DMS53 treated with DMSO at 0.1 percent for 48 hours (cell line): ENCODE data around the gene LBR.
A peak's percentile ranks its signal among the peaks of the same experiment; 100 is the strongest.
"Not testable (repeated sequence)": the region's sequence is repeated elsewhere in the genome, so short reads cannot be mapped to it uniquely, and the experiment has no call there.

Source experiments
- DNase-seq: peaks from one replicate; lab custom pipeline; 2025; ENCODE audit not compliant: unreplicated experiment; lab: John Stamatoyannopoulos, UW

Gene LBR

DNA sequence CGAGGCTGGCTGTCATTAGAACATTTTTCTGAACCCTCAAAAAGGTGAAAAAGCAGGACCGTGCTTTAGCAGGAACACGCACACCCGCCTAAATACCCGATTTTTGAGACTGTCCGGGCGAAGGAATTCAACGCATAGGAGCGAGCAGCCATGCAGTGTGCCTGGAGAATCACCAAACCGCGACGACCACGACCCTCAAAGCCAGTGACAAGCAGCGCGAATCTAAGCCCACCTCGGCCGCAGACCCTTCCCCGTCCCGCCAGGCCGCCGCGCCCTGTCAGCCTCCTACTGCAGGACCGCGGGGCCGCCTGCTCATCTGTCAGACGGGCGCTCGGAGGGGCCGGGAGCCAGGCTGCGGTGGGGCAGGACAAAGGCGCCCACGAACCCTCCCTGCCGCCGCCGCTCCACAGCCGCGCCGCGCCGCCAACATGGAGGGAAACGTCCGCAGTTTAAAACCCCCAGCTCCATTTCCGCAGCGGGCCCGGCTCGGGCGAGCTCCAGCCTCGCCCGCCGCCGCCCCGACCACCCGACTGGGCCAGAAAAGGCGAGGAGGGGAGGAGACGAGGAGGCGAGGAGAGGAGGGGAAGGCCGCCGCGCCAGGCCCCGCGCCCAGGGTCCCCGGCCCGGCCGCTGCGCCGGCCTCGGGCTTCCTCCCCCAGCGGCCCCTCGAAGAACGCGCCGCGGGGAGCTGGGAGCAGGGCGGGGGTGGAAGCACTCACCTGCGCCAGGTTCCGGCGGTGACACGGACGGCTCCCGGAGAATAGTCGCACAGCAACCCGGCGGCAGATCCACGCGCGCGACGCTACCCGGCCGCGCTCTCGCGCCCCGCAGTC, at the start of gene LBR:
TSS of gene LBR (minus strand) at position 804 of the 833 bp plus-strand sequence. CDS start 3,963 bp downstream, outside the sequence.
- no peak for DNase-seq

DNA sequence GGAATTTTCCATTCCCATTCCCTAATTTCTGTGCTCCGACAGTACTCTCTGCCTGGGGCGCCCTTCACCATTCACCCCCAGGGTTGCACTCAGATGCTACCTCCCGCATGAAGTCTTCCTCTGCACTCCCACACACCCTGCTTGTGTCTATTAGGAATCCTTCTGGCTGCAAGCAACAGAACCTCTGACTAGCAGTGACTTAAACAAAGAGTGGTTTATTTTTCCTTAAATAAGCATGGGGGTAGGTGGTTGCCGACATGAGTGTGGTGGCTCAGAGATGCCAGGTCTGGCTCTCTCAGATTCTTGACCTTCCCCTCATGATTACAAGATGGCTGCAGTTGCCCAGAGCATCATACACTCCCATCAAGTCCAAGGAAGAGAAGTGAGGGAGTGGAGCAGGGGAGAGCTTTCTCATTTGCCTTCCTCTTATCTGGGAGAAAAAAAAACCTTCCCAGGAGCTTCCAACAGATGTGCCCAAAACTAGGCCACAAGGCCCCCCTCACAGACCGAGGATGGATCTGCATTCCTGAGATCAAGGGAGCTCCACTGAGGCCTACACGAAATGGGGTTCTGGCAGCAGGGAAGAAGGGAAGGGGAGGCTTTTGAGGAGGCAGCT, 49.6 kb upstream of the LBR start:
- no peak for DNase-seq

DNA sequence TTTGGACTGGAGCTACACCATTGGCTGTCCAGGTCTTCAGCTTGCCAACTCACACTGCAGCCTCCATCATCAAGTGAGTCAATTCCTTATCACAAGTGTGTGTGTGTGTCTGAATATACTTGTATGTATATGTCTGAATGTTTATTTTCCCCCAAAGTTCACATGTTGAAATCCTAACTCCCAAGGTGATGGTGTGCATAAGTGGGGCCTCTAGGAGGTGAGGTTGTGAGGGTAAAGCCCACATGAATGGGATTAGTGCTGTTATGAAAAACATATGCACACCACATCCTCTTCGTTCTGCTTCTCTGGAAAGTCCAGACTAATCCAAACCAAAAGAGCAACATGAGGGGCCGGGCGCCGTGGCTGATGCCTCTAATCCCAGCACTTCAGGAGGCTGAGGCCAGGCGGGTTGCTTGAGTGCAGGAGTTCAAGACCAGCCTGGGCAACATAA, 48.7 kb upstream of the LBR start:
- no peak for DNase-seq

DNA sequence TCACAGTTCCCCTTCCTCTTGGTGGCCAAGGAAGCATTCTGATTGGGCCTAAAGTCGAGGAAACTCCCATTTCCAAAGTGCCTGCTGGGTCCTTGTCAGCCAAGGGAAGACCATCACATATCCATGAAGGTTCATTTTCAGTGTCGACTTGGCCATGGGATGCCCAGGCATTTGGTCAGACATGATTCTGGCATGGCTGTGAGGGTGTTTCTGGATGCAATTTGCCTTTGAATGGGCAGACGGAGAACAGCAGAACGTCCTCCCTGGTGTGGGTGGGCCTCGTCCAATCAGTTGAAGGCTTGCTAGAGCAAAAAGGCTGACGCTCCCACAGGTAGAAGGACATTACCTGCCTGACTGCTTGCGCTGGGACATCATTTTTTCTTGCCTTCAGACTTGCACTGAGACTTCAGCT, 48.3 kb upstream of the LBR start:
- DNase-seq, result no peak

DNA sequence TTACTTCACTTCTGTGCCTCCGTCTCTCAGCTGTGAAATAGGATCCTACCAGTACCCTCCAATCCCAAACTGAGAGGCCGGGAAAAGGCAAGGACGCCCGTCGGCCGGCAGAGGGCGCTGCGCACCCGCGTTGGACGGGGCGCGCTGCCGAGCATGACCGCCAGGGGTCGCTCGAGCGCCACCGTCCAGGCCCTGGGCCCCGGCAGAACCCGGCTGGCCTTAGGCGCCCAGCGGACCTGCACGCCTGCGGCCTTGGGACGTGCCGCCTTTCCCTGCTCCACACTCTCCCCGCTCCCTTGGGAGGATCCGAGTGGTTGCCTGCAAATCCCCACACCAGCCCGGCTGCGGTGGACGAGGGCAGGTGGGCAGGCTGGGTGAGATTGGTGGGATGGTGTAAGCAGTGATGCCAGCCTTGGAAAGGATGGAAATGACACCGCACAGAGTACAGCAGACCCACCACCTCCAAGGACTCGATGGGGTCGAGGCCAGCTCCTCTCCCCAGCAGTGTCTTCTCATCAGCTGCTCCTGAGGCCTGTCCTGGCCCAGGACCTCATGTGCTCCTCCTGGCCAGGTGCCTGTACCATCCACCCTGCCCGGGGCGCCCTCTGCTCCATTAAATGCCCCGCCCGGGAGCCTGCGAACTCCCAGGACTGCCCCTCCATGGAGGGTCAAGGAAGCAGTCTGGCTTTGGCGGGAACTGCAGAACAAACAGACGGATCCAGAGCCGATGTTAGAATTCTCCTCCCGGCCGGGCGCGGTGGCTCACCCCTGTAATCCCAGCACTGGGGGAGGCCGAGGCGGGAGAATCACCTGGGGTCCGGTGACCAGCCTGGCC, 47.4 kb upstream of the LBR start:
- peak; percentile 66 for DNase-seq

DNA sequence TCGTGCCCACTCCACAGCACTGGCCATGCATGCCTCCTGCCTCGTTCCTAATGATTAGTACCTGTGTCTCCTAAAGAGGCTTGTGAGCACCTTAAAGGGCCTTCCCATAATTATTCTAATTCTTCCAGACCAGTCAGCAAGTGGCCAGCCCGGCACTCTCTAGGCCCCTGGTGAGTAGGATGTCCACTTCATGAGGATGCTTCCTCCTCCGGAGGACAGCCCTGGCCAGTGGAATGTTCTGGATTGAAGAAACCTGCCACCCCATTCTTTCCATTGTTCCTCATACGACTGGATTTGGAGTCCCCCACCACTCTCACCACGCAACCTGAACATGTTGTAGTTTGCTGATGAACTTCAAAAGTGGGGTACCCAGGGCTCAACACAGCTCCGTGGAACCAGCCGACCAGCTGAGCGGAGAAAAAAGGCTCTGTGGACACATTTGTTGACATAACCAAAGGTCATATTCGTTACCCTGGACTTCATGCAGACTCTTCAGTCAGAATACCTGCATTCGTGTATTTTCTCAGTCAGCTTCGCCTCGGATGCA, 46.7 kb upstream of the LBR start:
- no peak for DNase-seq

DNA sequence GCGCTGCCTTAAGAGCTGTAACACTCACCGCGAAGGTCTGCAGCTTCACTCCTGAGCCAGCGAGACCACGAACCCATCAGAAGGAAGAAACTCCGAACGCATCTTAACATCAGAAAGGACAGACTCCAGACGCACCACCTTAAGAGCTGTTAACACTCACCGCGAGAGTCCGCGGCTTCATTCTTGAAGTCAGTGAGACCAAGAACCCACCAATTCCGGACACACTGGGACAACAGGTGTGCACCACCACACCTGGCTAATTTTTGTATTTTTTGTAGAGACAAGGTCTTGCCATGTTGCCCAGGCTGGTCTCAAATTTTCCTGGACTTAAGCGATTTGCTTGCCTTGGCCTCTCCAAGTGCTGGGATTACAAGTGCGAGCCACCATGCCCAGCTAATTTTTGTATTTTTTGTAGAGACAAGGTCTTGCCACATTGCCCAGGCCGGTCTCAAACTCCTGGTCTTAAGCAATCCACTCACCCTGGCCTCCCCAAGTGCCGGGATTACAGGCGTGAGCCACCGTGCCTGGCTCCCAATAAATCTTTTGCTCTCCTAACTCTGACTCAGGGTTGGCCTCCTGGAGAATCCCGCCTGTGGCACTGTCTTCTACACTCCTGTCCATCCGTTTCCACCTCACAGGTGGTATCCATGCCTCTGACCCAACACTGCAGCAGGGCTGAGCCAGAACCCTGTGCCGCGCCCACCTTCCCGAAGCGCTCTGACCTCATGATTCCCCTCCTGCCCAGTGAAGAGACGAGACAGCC, 46.0 kb upstream of the LBR start:
- not testable (repeated sequence) for DNase-seq

DNA sequence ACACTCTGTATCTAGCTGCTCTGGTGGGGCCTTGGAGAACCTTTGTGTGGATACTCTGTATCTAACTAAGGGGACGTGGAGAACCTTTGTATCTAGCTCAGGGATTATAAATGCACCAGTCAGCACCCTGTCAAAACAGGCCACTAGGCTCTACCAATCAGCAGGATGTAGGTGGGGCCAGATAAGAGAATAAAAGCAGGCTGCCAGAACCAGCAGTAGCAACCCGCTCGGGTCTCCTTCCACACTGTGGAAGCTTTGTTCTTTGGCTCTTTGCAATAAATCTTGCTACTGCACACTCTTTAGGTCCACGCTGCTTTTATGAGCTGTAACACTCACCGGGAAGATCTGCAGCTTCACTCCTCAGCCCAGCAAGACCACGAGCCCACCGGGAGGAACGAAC, 45.4 kb upstream of the LBR start:
- not testable (repeated sequence) for DNase-seq

DNA sequence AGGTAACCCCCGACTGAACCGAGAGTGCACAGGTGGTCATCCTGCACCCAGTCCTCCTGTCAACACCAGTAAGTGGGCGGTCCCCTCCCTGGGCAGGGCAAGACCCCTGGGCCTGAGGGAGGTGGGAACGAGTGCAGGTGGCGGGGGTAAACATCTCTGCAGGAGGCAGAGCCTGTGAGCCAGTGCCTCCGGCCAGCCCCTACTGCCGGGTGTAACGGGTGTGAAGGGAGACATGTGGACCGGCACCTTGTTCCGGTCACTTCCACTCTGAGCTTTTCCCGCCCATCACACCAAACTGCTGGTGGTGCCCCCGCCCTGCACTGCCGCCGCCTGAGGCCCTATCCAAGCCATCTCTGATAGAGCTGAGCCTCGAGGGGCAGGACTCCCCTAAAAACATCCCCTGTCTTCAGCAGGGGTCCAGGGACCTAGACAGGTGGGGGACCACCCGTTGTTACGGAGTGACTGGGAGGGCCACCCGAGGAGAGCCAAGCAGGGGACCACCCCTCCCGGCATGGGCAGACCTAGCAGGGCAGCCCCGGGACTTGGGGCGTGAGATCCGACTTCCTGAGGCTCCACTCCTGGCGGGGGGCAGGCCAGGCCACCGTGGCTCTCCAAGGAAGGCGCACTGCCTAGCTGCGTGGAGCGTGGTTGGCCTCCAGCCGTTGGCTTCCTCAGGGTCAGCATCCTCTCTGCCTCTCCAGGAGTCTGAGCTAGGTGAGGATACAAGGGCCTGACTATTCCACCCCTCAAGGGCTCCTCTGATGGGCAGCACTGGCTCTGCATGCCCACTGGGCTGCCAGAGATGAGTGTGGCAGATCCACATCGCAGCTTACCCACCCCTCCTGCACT, 43.8 kb upstream of the LBR start:
- no peak for DNase-seq

DNA sequence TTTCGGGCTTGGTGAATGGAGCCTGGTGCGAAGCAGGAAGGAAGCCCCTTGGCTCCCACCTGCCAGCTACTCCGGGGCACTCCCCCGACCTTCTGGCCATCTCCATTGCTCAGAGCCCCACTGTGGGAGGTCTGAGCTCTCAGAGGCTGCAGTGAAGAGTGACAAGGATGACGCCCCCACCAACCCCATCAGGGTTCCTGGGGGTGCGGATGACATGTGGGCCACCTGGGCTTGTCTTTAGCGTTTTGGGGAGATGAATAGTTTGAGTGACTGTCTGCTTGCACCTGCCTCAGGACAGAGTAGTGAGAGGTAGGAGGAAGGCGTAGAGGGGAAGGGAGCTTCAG, 43.2 kb upstream of the LBR start:
- DNase-seq, result no peak

DNA sequence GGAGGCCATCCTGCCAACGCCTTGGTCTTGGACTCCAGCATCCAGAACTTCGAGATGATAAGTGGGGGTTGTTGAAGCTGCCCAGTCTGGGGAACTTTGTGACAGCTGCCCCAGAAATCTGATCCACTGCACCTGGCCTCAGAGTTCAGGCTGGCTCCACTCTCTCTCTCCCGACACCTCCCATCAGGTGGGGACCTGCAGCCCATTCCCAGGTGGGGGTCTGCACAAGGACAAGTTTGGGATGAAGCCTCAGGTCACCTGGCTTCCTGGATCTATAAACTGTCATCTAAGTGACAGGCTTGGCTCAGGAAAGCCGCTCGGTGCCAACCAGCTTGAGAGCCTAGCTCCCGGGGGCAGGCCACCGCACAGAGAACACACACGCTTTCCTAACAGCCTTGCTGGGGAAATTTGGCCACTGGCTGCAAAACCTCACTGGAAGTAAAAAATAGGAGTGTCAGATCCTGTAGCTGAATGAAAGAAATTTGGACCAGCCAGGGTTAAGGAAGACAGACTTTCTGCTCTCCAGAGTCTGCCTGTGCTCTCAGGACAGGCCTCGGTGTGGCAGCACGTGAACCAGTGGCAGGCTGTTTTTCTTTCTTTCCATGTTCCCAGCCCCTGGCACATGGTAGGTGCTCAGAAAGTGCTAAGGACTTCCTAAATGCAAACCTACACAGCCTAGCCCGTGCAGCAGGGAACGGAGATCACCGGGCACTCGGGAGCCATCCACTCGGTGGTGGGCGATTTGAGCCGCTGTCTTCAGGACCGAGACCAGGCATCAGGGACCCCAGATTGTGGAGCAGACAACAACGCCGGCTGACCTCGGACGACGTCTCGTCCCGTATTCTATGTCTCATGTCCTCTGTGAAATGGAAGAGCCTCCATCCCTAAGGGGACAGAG, 42.6 kb upstream of the LBR start:
- DNase-seq, result no peak

DNA sequence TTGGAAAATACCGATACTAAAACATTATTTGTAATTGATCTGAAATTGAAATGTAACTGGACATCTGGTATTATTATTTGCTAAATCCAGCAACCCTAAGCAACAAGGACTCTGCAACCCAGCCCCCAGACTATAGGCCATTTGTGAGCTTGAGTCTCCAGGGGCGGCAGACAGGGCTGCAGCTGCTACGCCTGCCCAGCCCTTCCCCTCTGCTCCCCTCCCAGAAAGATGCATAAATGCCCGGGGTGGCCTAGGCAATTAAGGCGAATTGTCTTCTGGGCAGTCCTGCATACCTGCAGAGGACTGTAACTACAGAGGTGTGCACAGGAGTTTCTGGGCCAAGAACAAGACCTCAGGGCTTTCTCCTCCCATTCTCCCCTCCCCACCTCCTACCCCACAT, 41.2 kb upstream of the LBR start:
- DNase-seq, result no peak

DNA sequence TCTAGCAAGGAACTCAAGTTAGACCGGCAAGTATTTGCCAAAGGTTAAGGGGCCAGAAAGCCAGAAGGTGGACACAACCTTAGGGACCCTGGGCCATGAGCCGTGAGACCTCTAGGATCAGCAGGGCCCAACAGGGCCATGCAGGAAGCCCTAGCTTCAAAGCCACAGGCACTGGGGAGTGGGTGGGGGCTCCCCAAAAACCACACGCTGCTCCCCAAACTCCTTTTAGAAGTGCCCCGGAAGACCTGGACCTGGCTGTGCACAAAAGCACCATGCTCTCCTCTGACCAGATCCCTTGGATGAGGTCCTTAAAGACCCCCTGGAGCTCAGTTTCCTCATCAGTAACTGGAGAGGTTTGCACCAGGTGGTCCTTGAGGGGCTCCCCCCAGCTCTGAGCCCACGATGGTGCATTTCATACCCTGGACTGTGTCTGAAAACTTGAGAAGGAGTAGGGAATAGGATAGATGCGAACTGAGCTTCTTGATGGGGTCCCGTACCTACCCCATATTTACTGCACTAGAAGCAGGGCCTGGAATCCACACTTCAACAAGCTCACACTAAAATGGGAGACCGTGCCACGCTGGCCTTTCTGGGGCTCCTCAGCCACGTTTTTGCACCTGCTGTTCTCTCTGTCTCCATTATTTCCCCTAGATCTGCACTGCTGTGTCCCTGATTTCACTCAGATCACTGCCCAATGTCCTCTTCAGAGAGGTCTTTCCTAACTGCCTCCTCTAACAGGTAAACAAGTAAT, 40.6 kb upstream of the LBR start:
- no peak for DNase-seq

DNA sequence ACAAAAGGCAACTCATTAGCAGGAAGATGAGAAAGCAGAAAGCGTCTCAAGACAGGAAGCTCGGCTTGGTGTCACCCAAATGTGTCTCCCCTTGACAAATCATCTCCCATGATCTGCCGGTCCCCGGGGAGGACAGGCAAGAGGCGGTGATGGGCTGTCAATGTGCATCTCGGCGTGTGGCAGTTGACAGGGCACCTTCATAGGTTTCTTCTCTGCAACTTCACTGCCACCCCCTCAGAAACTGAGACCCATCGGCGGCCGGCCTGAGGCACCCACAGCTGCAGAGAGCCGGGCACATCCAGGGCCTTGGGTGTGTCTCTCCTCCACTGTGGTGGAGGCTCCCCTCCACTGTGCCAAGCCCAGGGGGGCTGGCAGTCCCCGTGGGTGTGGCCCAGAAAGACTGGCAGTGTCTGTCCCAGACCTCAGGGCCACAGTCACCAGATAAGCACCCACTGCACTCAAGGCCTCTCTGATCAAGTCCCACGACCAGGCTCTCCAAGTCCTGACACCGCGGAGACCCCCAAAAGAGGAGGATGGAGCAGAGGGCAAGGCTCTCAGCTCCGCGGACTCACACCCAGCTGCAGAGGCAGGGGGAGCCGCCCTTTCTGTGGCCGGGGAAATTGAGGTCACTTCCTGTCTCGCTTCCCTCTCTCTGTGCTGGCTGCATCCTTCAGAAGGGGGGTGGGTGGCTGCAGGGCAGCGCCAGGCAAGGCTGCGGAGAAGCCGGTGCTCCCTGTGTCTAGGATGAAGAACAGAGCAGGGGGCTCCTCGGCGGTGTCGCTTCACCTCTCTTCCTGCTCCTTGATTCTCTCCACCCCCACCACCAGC, 39.6 kb upstream of the LBR start:
- DNase-seq, result no peak

DNA sequence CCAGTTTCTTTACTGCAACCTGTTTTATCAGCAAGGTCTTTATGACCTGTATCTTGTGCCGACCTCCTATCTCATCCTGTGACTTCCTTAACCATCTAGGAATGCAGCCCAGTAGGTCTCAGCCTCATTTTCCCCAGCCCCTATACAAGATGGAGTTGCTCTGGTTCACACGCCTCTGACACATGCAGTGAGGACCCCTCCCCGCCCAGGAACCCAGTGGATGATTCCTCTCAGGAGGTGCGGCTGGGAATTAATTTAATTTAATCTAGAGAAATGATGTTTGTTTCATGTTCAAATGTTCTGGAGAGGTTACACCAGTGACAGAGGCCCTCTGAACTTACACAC, 39.0 kb upstream of the LBR start:
- DNase-seq, result no peak

DNA sequence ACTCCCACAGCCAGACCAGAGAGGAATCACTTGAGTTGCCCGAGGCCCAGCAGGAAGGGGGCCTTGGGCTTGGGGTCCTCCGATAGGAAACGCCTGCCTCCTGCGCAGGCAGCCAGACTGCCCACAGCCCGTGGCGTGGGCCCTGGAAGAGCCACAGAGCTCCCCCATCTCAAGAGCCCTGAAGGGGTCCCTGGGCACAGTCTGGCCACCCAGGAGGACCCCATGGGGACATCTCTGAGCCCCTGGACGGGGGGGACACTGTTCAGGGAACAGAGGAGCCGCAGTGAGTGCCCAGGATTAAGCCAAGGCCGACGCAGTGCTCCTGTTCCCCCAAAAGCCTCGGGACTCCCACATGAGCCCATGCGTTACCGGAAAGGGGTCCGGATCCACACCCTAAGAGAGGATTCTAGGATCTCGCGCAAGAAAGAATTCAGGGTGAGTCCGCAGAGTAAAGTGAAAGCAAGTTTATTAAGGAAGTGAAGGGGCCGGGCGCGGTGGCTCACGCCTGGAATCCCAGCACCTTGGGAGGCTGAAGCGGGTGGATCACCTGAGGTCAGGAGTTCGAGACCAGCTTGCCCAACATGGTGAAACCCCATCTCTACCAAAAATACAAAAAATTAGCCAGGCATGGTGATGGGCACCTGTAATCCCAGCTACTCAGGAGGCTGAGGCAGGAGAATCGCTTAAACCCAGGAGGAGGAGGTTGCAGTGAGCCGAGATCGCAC, 38.1 kb upstream of the LBR start:
- no peak for DNase-seq
